HG03045 (cell line): ENCODE data around the gene CALML6.
A peak's percentile ranks its signal among the peaks of the same experiment; 100 is the strongest.

Experiments used
- ATAC-seq: cut with Tn5 transposase; IDR thresholded peaks from one replicate; pipeline ENCODE4 v1.9.1; 2021; ENCODE audit warnings: mild to moderate bottlenecking, moderate library complexity; ENCODE audit not compliant: unreplicated experiment

CALML6 gene

GRCh38 chr1:1910033-1910465 is 5.0 kb upstream of the CALML6 start:
- ATAC-seq, result no peak

DNA sequence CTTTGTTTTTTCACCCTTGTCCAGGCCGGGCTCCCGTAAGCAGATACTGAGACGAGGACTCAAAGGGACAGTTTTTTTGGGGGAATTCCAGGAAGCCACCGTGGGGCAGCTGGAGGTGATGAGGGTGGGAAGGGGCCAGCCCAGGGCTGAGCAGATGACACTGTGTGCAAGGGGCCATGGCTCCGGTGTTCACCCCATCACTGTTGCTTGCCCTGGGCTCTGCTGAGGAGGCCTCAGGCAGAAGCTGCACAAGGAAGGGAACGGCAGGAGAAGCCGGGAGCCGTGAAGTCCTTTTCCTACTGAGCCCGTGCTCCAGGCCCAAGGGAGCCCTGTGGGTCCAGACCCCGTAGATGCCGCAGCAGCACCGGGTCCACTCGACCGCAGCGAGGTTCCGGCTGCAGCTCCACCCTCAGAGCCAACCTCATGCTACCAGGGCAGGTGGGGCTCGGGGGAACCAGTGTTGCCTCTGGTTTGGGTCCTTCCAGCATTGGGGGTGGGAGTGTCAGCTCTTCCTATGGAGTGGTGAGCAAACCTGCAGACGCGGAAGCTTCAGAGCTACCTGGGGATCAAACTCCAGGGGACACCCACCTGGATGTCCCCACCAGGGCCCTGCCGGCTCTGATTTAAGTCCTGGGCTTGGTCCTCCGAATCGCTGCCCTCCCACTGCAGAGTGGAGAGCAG is 4.3 kb upstream of the CALML6 start:
- ATAC-seq, result no peak

DNA sequence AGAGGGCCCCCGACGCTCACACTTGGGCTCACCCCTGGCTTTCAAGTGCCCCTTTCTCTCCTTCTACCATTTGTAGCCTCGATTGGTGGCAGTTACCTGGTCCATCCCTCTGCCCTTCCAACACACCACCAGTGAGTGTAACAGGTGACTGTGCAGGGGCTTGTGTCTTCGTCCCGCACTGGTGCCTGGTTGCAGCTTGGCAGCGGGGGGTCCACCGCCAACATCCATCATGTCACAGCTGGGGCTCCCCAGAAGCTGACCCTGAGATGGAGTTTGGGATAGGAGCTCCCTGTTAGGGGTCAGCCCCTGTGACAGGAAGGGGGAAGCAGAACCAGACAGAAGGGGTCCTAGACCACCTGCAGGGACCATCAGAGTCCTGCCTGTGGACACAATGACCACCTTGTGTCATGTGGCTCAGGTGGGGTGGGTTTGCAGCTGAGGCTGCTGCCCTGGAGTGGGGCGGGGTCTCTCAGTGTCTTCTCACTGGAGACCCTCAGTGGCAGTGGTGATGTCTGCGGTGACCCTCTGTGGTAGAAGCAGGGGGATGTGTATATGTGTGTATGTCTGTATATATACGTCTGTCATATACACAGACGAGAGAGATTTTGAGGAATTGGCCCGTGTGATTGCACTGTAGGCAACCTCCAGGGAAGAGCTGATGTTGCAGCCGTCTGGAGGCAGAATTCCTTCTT is 3.6 kb upstream of the CALML6 start:
- no peak for ATAC-seq

GRCh38 chr1:1914101-1914970 is 724 bp upstream of the CALML6 start:
- ATAC-seq, result no peak

GRCh38 chr1:1915911-1916840 is 1.1 kb downstream of the CALML6 start:
- ATAC-seq, result no peak

- ATAC-seq, result no peak
Observed at GRCh38 chr1:1916851-1917251, 1.8 kb downstream of the CALML6 start.

DNA sequence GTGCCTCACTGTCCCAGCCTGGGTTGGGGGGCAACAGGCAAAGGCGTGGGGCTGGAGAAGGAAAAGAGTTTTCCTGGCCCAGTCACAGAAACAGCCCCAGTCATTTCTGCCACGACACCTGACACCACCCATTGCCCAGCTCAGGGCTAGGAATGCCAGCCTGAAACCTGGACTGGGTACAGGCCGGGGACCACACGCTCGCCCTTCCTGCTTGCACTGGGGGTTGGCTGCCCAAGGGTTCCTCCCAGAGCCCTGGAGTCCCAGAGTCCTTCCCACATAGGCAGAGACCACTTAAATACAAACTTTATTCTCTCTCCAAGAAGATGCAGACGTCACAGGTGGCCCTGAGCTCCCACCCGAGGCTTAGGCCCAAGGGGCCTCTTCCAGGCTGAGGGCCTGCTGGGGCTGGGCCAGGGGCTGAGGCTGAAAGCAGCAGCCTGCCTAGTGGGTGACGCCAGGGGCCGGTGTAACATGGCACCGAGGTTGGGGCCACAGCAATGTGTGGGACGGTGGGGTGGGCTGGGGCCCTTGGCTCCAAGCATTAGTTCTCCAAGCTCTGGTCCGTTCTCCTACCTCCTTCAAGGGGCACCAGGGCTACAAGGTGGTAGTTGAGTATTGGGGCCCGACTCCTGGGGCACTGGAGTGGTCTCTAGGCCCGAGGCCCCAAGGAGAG is 2.4 kb downstream of the CALML6 start:
- ATAC-seq, result no peak

DNA sequence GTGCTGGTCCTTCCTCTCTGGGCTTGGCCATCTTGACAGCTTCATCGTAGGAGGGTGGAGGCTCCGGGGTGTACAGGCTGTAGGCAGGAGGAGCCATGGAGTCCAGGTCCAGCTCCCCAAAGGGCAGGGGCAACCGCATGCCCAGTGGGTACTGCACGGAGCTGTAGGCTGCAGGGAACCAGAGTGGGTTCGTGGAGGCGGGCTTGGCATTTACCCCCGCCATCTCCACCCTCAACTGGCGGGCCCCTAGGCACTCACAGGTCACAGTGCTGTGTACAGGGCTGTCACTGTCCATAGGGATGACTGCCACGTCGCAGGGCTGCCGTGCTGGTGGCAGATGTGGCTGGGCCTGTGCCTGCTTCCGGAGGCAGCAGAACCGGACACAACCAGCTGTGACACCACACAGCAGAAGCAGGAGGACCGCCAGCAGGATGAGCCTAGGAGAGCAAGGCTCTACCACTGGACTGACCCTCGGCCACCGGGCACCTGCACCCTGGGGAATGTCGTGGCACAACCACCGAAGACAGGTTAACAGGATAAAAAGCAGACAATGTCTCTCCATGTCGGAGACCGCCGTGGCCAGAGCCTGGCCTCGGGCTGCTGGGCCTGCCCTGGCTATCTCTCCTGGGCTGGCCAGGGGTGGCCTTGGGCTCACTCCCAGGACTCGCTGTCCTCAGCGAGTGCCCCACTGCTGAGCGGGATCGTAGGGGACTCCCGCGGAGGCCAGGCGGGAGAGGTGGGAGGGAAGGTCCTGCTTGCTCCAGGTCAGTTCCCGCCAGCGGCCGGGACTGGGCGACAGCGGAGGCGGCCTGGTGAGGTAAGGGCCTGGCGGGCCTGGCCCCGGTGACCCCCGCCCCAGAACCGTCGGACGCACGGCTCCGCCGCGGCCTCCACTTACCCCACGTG is 3.2 kb downstream of the CALML6 start:
- ATAC-seq, result no peak

GRCh38 chr1:1918901-1919303 is 3.8 kb downstream of the CALML6 start, which contains the start of gene TMEM52:
Gene TMEM52, minus strand, starts transcription at chr1:1919279. Its CDS starts 14 bp downstream, at chr1:1919265.
- ATAC-seq, result peak; percentile 25

DNA sequence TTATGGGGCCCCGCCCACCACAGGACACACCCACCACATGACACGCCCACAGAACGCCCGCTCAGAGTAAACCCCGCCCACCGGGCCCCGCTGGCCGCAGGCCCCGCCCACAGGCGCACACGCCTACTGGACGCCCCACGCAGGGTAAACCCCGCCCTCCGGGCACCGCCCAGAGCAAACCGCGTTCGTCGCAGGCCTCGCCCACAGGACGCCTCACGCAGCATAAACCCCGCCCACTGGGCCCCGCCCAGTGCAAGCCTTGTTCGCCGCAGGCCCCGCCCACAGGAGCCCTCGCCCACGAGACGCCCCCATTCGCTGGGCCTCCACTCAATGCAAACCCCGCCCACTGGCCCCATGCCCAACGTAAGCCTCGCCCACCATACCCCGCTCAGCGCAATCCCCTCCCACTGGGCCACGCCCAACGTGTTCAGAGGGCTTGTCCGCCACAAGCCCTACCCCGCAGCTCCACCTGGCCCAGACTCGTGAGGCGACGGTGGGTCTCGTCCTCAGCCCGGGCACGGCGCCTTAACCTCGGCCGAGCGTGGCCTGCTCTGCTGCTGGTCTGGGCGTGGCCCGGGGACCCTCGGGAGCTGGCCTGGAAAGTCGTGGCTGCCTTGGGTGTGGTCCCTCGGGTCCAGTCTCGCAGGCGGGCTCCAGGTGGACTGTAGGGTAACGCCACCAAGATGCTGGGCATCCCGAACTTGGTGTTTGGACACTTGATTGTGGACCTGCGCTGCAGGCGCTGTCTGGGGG is 4.4 kb downstream of the CALML6 start:
- ATAC-seq, result peak; percentile 71

DNA sequence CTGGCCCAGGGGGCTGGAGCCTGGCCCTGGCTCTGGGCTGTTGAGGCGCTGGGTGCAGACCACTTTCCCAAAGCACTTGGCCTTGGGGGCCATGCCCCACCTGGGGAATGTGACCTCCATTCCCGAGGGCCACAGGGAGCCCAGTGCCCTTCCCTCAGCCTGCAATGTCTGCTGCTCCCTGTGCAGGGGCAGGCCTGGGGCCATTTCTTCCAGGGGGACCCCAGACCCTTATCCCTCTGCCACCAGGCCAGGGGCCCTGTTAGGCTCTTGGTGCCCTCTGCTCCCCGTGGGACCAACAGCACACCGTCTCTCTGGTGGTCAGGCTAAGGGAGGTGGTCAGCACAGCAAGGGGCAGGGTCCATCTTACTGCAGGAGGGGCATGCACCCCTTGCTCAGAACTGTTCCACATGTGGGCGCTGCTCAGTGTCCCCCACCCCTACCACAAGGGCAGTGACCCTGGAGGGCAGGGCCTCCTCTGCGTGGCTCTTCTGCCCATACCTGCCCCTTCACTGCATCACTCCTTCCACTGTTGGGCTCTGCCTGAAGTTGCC is 5.1 kb downstream of the CALML6 start:
- ATAC-seq, result no peak

- no peak for ATAC-seq
Observed at GRCh38 chr1:1920608-1921458, 5.8 kb downstream of the CALML6 start.

GRCh38 chr1:1921459-1921862 is 6.4 kb downstream of the CALML6 start:
- ATAC-seq, result no peak

- ATAC-seq, result no peak
Observed at GRCh38 chr1:1921901-1922701, 7.0 kb downstream of the CALML6 start.

GRCh38 chr1:1922702-1922955 is 7.6 kb downstream of the CALML6 start:
- ATAC-seq, result no peak
